Adipocyte (in vitro differentiated cells): ENCODE results near the gene NELL1.

Experiments
- DNase-seq: peaks from one replicate; pipeline ENCODE4 v3.0.0-alpha.2; 2015; ENCODE audit warnings: low read depth
- H3K27me3 ChIP-seq: replicated peaks from 2 replicates; pipeline ENCODE4 v1.7.0; 2013; ENCODE audit warnings: mild to moderate bottlenecking, low read length, moderate library complexity; ENCODE audit not compliant: control insufficient read depth, insufficient read depth
- H3K36me3 ChIP-seq: 2 replicates; pipeline ENCODE4 v1.7.0; 2013; ENCODE audit warnings: low read length, mild to moderate bottlenecking, moderate library complexity; ENCODE audit not compliant: control insufficient read depth, insufficient read depth, severe bottlenecking
- H3K4me1 ChIP-seq: 2 replicates; pipeline ENCODE4 v1.7.0; 2013; ENCODE audit warnings: mild to moderate bottlenecking, low read length, moderate library complexity; ENCODE audit not compliant: control insufficient read depth, insufficient read depth
- H3K4me3 ChIP-seq: 2 replicates; pipeline ENCODE4 v1.7.0; 2013; ENCODE audit warnings: mild to moderate bottlenecking, low read length, moderate library complexity
- H3K9ac ChIP-seq: 2 replicates; pipeline ENCODE4 v1.7.0; 2013; ENCODE audit warnings: mild to moderate bottlenecking, low read length, moderate library complexity
- H3K9me3 ChIP-seq: 2 replicates; pipeline ENCODE4 v1.7.0; 2013; ENCODE audit warnings: mild to moderate bottlenecking, low read length, moderate library complexity; ENCODE audit not compliant: control insufficient read depth

Gene NELL1

GRCh38 chr11:21564833-21565682, 895.7 kb downstream of the NELL1 start:
- Histone ChIP-seq H3K4me1 (no peaks in the 10 kb centered on the region), H3K4me3 (no peak overlapping the region), H3K9me3 (no peaks in the 10 kb centered on the region), H3K27me3 (no peaks in the 10 kb centered on the region), H3K9ac (no peak overlapping the region), H3K36me3 (no peaks in the 10 kb centered on the region)
- DNase-seq = no peak

DNA sequence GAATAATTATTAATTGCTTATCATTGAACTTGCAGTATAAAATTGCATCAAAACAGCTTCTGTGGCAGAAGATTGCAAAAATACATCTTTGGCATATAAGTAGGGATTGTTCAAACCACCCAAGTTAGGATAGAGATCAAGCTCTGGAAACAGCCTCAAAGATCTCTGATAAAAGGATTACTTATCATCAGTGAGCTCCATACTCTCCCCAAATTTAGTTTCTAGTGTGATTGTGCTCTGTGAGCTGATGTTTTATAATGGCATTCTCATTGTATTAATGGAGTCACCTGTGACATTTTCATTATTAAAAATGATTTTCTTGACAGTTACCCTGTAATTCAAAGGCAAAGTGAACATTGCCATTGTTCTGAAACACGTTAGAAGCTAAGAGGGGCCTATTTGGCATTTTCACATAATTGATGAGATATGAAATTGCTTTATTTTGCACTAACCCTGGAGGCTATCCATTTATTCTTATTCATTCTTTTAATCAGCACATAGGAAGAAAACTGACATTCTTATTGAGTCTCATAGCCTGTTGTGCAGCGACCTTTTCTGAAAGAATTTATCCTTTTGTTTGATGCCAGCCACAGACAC, 897.2 kb downstream of the NELL1 start:
- H3K9me3 ChIP-seq = no peaks in the 10 kb centered on the region
- no peak overlapping the region for H3K4me3 ChIP-seq
- H3K27me3 ChIP-seq = no peaks in the 10 kb centered on the region
- H3K9ac ChIP-seq = no peak overlapping the region
- no peak for DNase-seq
- H3K4me1 ChIP-seq = no peaks in the 10 kb centered on the region
- H3K36me3 ChIP-seq = no peaks in the 10 kb centered on the region

- no peaks in the 10 kb centered on the region for H3K27me3 ChIP-seq
- H3K9me3 ChIP-seq = no peaks in the 10 kb centered on the region
- no peak overlapping the region for H3K4me3 ChIP-seq
- no peak for DNase-seq
- no peaks in the 10 kb centered on the region for H3K4me1 ChIP-seq
- no peak overlapping the region for H3K9ac ChIP-seq
- no peaks in the 10 kb centered on the region for H3K36me3 ChIP-seq
Observed at GRCh38 chr11:21567645-21568290, 898.4 kb downstream of the NELL1 start.

GRCh38 chr11:21572210-21572609, 902.8 kb downstream of the NELL1 start:
- no peaks in the 10 kb centered on the region for H3K9me3 ChIP-seq
- DNase-seq = no peak
- H3K4me3 ChIP-seq = no peak overlapping the region
- no peaks in the 10 kb centered on the region for H3K4me1 ChIP-seq
- H3K9ac ChIP-seq = no peak overlapping the region
- H3K27me3 ChIP-seq = no peaks in the 10 kb centered on the region
- H3K36me3 ChIP-seq = no peaks in the 10 kb centered on the region

- Histone ChIP-seq H3K4me3 (no peak overlapping the region), H3K9me3 (no peaks in the 10 kb centered on the region), H3K9ac (no peak overlapping the region), H3K4me1 (no peaks in the 10 kb centered on the region), H3K36me3 (no peaks in the 10 kb centered on the region), H3K27me3 (no peaks in the 10 kb centered on the region)
- no peak for DNase-seq
Observed at GRCh38 chr11:21582791-21583190, 913.4 kb downstream of the NELL1 start.

- no peaks in the 10 kb centered on the region for H3K4me1 ChIP-seq
- H3K9ac ChIP-seq = no peak overlapping the region
- H3K27me3 ChIP-seq = no peaks in the 10 kb centered on the region
- no peak overlapping the region for H3K4me3 ChIP-seq
- H3K36me3 ChIP-seq = no peaks in the 10 kb centered on the region
- DNase-seq = no peak
- no peaks in the 10 kb centered on the region for H3K9me3 ChIP-seq
Observed at GRCh38 chr11:21588754-21589153, 919.4 kb downstream of the NELL1 start.

- no peaks in the 10 kb centered on the region for H3K27me3 ChIP-seq
- DNase-seq = no peak
- no peaks in the 10 kb centered on the region for H3K36me3 ChIP-seq
- H3K9me3 ChIP-seq = no peaks in the 10 kb centered on the region
- H3K4me3 ChIP-seq = no peak overlapping the region
- H3K4me1 ChIP-seq = no peaks in the 10 kb centered on the region
- no peak overlapping the region for H3K9ac ChIP-seq
Observed at GRCh38 chr11:21602699-21603098, 933.3 kb downstream of the NELL1 start.

DNA sequence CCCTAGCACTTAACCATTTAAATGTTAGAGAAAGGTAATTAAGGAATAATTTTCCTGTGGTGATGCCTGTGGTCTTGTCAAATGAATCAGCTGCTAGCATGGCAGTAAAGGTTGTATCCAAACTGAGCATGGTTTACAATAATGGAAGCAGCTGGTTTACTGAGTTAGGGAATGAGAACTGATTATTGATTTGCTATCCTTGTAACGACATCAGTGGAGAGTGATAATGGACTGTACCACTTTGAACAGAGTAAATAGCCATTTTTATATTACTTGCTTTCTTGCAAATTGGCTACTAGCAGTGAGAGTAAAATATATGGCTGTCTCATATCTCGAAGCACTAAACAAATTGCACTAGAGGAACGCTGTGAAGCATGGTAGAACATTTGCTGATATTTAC, 934.5 kb downstream of the NELL1 start:
- Histone ChIP-seq H3K4me1 (no peaks in the 10 kb centered on the region), H3K4me3 (no peak overlapping the region), H3K9me3 (no peaks in the 10 kb centered on the region), H3K27me3 (no peaks in the 10 kb centered on the region), H3K36me3 (no peaks in the 10 kb centered on the region), H3K9ac (no peak overlapping the region)
- DNase-seq = no peak

DNA sequence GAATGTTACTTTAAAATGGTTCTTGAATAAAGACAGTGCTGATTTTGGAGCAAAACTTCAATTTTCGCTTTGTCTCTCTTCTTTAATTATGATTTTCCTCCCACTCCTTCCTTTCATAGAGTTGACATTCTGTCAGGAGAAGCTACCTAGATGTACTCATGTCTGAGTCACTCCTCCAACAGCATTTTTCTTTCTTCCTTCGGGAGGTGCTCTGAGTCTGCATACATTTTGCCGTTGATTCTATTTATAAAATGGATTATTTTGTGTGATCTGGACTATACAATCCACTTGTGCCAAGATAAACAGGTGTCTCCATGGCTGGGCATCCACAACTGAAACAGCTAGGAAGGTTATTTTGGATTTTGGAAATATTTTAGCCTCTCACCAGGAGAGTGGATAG, 935.2 kb downstream of the NELL1 start:
- H3K9me3 ChIP-seq = no peaks in the 10 kb centered on the region
- H3K9ac ChIP-seq = no peak overlapping the region
- no peak overlapping the region for H3K4me3 ChIP-seq
- H3K4me1 ChIP-seq = no peaks in the 10 kb centered on the region
- H3K27me3 ChIP-seq = no peaks in the 10 kb centered on the region
- H3K36me3 ChIP-seq = no peaks in the 10 kb centered on the region
- DNase-seq = no peak

DNA sequence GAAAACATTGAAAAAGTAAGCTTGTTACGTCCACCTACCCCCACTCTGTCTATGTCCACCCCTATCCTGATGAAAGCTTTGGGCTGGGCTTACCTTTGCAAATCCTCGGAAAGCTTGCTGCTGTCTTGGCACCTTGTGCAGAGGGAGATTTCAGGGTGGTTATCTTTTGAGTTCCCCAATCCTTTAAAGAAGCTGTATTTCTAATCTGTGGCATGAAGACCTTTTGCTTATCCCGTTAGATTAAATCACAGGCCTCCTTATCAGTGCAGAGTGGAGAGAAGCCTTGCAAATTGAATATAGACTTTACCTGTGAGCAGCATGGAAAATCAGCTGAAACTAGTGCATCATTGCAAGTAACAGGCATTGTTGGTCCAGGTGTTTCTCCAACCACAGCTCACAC, 942.9 kb downstream of the NELL1 start:
- no peak for DNase-seq
- no peaks in the 10 kb centered on the region for H3K9me3 ChIP-seq
- H3K4me1 ChIP-seq = no peaks in the 10 kb centered on the region
- H3K4me3 ChIP-seq = no peak overlapping the region
- H3K36me3 ChIP-seq = no peaks in the 10 kb centered on the region
- H3K9ac ChIP-seq = no peak overlapping the region
- H3K27me3 ChIP-seq = no peaks in the 10 kb centered on the region

DNA sequence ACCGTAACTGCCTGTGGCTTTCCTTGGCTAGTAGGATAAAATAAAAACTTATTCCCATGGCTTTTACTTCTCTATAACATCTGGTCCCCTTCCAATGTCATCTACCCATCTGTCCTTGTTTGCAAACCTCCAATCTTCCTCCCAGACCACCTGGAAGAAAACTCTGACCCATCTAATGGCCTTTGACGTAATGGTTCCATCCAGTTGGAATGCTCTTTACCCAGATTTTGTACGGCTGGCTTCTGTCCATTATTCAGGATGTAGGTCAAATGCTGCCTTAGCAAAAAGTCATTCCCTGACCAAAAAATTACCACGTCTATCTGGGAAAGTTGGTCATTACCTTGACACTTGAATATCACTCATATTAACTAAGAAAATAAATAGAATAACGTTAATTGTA, 945.6 kb downstream of the NELL1 start:
- DNase-seq = no peak
- no peaks in the 10 kb centered on the region for H3K4me1 ChIP-seq
- no peak overlapping the region for H3K4me3 ChIP-seq
- no peaks in the 10 kb centered on the region for H3K27me3 ChIP-seq
- H3K9me3 ChIP-seq = no peaks in the 10 kb centered on the region
- no peaks in the 10 kb centered on the region for H3K36me3 ChIP-seq
- no peak overlapping the region for H3K9ac ChIP-seq
